NAMALWA (cell line): ENCODE results near the gene MYDGF.
"Not testable (repeated sequence)": the region's sequence is repeated elsewhere in the genome, so short reads cannot be mapped to it uniquely, and the experiment has no call there.

ENCODE experiments used
- DNase-seq: peaks from one replicate; pipeline ENCODE4 v3.0.0-alpha.2; 2015; ENCODE audit warnings: low spot score

MYDGF gene

DNA sequence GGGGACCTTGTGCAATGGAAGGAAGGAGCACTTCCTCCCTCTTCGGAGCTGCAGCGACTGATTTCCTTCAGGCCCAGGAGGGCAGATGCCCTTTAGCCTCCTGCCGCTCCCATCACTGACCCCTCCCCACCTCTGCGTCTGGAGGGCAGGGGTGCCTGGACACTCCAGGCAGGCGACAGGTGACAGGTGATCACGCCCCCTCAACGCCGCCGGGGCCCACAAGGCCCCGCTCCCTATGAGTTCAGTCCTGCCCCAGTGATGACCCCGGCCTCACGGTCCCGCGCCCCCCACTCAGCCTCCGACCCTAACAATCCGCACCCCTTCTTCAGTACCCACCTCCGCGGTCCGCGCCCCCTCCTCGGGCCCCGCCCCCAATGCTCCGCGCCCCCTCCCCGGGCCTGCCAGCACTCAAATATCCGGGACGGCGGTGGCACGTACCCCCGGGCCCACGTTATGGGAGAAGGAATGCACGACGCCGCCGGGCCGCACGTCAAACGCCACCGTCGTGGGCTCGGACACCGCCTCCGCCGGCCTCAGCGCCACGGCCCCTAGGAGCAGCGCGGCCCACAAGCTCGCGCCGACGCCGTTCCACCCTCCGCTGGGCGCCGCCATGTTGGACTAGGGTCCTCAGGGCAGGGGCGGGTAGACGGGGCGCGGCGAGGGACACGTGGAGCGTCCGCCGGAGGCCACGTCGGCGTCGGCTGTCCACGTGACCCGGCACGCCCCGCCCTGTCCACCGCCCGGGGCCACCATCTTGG lies at the start of gene MYDGF:
MYDGF (minus strand) TSS at position 620 of the 758 bp plus-strand sequence; CDS start at position 612, 8 bp downstream.
- peak; percentile 91 for DNase-seq

DNA sequence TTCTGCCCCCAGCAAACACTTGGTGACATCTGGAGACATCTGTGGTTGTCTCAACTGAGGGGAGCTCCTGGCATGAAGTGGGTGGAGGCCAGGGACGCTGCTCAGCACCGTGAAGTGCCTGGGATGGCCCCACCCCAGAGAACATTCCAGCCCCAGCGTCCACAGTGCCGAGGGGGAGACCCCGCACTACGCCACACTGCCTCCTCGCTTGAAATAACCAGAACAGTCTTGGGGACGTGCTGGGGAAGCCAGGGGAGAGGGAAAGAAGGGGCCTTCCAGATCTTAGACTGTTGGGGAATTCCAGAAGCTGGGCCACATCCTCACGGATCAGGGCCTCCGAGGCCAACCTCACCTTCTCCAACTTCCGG lies 49.3 kb upstream of the MYDGF start:
- no peak for DNase-seq

DNA sequence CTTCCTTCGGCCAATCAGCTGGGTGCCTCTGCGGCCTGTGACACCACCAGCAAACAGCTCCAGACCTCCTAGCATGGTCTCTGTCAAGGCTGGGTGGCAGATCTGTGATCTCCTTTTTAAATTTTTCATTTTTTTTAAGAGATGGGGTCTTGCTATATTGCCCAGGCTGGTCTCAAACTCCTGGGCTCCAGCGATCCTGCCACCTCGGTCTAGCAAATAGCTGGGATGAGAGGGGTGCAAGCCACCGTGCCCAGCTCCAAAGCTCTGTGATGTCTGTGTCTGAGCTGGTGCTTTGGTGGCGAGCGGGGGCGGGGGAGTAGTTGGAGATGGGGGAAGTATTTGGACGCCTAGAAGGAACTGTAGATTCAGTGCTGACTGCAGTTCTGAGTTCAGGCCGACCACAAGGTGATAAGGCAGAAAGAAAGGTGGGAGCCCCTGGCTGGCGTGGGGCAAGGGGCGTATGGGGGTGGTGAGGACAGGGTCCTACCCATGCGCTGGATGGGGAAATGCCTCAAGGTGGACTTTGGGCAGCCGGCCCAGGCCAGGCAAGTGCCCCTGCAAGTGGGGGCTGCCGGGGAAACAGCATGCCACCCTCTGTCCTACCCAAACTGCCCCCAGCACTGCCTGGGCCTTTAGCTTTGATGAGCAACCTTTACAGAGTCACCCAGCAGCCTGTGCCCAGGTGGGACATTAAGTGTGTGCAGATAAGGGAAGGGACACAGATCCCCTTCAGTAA lies 48.0 kb upstream of the MYDGF start:
- no peak for DNase-seq

DNA sequence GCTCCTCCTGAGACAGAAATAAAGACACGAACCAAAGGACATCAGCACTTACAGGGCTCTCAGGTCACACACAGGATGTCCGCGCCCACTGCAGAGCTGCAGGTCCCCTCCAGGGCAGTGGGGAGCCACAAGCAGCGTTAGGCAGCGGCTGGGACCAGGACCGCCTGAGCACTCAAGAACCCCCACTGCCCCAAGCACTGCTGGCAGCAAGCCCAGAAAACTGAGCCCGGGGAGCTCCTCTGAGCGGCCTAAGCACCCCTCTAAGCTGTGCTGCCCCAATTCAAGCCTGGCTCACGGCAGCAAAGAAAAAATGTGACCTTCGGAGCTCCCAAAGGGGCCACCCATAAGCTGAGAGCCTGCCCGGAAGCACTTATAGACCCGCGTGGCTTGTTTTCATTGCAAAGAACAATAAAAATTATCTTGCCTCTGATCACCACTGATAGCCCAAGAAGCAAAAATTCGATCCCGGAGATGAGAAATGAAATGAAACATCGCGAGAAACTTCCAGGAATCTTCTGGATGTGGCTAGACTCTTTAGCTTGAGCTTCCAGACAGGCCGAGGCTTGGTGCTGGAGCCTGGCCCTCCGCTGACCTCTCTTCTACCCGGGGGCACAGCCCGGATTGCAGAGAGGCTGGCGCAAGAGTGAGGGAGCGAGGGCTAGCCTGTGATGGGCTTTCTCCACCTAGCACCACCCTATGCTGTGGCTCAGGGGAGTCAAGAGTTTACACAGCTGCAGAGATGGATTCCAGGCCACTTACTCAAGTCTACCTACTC lies 47.2 kb upstream of the MYDGF start:
- DNase-seq = no peak

DNA sequence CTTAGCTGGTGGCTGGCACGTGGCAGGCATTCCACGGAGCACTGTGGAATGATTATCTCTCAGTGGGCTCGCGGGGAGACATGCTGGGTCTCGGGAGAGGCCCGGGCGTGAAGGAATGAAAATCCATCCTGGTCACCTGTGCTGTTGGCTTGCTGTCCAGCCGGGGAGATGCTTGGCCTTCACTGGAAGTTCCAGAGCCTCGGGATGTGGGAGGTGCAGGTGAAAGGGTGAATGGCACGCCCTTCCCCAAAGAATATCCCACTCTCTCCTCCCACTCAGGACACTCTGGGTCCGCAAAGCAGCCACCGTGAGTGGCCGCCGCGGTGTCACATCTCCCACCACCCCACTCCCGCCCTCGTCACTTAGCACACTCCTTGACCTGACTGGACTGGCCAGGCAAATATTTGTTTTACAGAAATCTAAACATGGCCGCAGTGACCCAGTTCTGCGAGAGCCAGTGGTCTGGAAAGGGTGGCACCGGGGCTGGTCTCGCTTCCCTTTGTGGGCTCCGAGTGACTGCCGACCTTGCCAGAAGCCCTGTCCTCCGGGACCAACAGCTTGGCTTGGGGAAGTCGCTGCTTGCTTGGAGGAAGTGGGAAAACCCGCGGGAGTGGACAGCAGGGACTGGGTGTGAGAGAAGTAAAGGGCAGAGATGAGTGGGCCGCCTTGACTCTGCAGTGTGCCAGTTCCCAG lies 45.5 kb upstream of the MYDGF start:
- no peak for DNase-seq

DNA sequence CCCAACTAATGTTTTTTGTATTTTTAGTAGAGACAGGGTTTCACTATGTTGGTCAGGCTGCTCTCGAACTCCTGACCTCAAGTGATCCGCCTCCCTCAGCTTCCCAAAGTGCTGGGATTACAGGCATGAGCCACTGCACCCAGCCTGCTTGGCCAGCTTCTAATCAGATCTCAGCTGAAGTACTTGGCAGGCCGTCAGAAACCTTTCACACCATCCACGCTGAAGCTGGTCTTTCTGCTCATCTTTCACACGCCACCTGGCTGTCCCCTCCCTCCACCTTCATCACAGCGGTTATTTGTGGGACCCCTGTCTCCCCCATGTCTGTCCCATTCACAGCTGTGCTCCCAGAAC lies 45.0 kb upstream of the MYDGF start:
- not testable (repeated sequence) for DNase-seq

DNA sequence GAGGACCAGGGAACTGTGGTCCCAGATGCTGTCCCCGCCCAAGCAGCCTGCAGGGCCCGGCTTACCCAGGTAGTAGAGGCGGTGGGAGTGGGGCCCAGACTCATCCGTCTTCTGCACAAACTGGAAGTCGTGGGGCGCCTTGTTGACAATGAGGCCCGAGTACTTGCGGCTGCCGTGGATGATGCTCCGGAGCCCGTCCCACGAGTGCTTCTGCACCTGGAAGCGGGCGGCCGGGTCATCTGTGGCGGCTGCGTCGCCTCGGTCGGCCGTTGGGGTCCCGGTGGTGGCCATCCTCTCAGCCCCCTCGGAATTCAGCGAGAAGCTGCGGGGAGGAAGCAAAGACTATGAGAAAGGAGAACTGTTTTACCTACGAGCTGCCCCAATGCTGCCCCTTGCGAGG lies 43.9 kb upstream of the MYDGF start:
- DNase-seq = no peak

DNA sequence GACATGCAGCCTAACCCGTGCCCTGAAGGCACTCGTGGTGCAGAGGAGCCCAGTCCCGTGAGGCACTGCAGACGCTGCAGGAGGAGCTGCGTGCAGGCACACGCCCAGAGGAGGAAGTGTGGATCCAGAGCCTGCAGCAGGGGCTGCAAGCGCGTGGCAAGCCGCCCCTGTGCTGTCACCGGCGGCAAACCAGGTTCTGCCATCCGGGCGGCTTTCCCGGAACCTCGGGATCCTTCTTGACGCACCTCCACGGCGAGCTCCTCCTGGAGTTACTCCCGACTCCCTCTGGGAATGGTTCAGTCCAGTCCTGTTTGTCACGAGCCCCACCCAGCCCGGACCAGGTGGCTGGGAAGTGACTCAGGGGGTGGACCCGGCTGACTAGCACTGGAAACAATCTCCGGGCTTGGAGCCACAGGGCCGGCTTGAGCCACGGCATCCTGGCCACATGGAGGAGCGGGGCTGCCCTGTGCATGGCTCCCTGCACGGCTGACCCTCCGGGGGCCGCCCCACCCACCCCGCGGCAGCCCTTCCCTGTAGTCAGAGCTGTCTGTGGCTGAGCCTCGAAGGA lies 43.3 kb upstream of the MYDGF start:
- no peak for DNase-seq

DNA sequence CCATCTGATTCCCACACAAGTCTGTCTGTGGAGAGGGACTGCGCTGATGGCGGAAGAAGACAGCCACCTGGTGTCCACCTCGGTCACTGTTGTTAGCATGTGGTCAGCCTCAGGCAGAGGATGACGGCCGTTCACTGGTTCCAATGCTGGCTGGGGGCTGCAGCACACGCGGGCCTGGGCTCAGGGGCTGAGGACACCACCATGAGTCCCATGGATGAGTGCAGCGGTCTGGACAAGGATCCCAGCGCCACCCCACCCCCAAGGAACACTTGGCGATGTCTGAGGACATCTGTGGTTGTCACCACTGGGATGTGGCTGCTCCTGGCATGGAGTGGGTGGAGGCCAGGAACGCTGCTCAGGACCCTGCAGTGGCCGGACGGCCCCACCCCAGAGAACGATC lies 42.6 kb upstream of the MYDGF start:
- DNase-seq = no peak

DNA sequence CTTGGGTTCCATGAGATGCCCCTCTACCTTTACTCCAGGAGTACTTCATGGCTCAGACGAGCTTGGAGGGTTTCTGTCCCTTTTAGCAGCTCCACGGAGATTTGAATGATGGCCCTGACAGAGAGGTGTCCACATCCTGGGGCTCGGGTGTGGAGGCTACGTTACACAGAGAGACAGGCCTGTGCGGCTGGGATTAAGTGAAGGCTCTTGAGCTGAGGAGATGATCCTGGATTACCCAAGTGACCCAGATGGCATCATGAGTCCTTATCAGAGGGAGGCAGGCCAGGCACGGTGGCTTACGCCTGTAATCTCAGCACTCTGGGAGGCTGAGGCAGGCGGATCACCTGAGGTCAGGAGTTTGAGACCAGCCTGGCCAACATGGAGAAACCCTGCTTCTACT lies 41.1 kb upstream of the MYDGF start:
- DNase-seq = no peak

DNA sequence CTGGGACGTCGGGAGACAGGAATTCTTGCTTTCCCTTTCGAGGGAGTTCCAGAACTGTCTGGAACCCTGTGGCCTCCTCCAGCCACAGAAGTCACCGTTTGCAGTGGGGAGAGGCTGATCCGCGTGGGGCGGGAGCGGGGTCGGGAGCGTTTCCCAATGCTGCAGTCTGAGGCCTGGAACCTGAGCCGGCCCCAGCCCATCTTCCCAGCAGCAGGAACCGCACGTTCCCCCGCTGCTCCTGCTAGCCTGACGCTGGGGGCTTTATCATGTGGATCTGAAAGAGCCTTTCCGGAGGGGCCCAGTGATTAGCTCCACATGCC lies 40.1 kb upstream of the MYDGF start:
- DNase-seq = no peak

DNA sequence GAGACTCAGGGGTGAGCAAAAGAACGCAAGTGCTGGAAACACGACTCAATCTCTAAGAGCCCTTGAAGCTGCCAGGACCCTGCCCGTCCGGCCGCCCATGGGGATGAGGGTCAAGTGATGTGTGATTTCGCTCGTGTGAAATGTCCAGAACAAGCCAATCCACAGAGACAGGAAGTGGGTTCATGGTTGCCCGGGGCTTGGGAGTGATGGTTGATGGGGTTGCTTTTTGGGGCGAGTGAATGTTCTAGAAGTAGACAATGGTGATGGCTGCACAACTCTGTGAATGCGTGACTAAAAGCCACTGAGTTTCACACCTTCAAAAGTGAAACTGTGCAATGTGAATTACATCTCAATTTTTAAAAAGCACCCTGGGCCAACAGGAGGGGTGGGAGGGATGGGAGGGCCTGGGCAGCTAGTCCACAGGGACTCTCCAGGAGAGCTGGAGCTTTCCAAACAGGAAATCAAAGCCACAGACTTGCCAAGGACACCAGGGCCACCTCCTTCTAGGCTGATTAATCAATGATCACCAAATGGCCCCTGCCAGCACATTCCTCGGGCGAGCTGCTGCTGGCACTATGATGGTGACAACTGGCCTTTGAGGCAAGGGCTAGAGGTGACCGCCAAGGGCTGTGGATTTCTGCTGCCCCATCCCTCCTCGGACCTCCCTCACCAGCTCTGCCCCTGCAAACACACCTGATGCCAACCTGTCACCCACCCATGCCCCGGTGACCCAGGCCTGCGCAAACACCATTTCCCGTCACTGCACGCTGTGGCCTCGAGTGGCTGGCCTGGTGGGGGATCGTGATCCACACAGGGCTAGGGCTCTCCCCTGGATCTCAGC lies 39.5 kb upstream of the MYDGF start:
- no peak for DNase-seq

DNA sequence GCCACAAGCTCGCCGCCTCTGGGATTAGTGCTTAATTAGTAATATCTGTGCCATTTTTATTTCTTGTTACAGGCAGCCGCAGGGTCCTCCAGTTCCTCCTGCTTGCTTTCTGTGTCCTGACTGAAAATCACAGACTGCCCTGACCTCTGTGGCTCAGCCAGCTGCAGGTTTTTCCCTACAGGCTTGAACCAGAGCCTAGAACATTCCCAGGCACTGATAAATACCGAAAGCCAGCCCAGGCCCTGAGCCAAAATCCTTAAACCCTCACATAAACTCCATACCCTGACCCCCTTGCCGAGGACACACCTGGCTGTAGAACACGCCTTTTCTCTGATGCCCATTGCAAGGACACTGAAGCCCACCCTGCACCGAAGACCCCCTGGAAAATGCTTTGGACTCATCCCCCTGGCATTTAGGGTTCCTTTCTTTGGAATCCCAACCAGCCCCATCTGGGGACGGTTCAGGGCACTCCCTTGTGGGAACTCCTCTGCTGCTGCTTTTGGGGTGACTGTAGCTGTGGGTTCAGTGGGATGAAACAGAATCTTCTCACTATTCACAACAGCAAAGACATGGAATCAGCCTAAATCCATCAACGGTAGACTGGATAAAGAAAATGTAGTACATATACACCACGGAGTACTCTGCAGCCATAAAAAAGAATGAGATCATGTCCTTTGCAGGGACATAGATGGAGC lies 38.0 kb upstream of the MYDGF start:
- no peak for DNase-seq

DNA sequence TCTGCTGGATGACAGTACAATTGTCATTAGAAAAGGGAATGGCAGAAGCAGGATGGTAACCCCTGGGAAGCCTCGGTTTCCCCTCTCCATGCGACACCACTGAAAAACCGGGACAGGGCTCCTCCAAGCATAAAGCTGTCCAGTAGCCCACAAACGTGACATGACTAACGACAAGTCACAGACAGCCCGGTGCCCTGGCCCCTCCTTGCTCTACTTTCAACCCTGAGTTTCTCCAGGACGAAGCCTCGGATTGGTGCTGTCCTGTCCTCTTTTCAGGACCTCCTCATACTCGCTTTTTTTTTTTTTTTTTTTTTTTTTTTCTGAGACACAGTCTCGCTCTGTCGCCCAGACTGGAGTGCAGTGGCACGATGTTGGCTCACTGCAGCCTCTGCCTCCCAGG lies 37.2 kb upstream of the MYDGF start:
- no peak for DNase-seq

DNA sequence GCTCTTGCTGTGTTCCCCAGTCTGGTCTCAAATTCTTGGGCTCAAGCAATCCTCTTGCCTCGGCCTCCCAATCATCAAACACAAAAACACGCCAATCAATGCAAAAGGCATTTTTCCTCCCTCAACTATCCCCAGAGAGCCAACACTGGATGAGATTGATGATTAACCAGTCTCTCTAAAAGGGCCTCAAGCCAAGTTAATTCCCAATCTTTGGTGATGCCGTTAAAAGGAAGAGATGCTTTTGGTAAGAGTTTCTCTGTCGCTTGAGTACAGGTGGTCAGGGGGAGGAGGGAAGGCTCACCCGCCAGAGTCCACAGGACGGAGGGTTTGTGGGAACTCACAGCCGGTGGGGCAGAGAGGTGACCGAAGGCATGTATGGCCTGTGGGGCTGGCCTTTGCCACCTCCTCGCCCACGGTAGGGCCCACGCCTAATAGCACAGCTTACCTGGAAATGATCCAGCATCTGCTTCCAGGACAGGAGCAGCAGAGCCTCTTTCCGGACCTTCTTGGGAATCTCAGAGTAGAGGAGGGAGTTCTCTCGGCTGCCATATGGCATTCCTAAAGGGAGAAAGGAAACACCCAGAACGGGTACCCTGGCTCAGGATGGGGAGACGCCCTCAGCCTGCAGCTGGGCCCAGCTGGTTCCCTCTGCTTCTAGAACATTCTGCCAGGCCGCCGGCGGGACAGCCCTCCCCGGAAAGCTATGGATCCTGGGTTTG lies 35.4 kb upstream of the MYDGF start:
- no peak for DNase-seq

DNA sequence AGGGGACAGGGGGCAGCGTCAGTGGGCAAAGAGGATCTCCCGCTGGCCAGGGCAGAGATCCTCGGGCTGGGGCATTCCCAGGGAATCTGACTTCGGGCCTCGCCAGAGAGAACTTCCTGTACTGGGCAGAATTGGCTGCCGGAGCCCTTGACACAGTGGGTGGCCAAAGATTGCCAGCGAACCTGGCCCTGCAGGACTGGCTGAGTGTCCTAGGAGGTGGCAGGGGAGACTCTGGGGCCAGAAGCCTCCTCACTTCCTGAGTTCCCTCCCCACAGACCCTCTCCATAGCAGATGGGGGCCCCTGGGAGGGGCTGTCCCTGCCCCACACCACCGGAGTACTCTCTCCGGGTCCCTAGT lies 34.2 kb upstream of the MYDGF start:
- DNase-seq = no peak

DNA sequence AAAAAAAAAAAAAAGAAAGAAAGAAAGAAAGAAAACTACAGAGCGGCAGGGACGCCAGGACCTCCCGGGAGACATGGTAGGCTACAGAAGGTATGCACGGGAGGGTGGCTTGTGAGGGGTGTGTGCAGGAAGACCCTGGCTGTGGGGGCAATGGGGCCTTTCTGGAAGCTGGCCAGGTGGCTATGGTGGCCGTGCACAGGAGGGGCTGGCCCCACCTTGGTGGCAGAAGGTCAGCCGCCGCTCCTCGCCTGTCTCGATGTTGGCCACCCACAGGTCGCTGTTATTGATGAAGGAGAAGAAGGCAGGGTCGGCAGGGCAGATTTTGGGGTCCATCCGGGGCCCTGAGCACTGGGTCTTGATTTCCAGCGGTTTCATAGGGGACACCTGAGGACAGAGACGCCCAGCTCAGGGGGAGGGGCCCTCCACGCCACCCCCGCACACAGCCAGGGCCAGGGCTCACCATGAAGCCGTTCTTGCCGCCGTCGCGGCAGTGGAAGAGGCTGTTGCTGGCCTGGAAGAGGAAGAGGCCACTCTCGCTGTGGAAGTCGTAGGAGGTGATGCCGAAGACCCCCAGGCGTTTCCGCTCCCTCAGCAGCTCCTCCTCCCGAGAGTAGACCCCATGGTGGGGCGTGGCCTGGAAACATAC lies 33.7 kb upstream of the MYDGF start:
- no peak for DNase-seq

DNA sequence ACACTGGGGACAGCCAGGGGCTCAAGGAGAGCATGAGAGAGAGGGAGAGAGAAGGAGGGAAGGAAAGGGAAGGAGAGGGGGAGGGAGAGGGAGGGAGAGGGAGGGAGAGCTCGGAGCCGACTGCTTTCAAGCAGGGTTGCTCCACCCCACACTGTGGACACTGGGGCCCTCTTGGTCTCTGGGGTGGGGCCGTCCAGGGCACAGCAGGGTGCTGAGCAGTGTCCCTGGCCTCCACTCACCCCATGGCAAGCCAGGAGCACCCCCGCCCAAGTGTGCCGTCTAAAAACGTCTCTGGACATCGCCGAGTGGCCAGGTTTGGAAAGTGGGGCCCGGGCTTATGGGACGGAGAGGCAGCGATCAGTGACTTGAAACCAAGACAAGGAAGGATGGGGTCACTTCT lies 32.6 kb upstream of the MYDGF start:
- DNase-seq = no peak

DNA sequence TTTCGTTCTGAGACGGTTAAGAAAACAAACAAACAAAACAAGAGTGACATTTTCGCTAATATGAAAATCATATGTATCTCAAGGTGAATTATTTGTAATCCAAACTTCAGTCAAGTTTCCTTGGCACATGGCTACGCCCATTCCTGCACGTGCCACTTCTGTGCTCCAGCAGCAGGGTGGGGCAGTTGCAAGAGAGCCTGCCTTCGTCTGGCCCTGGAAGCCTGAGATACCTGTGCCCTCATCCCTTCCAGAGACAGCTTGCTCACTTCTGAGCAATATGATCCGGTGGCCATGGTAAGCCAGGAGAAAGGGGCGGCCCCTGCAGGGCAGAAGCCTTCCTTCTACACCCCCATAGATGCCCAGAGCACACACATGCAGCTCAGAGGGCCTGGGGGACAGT lies 31.4 kb upstream of the MYDGF start:
- no peak for DNase-seq

DNA sequence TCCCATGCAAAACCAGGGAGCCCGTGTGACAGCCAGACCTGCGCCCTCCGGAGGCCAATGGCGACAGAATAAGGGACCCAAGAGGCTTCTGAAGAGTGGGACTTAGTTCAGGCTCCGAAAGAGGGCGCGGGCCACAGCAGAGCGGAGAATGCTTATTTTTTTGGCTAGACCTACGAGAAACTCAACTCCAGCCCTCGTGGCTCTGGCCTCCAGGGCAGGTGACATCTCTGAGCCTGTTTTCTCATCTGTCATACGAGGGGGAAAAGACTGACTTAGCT lies 30.5 kb upstream of the MYDGF start:
- DNase-seq = no peak
